Measurements from ENCODE around the gene ARFGEF2.

DNA sequence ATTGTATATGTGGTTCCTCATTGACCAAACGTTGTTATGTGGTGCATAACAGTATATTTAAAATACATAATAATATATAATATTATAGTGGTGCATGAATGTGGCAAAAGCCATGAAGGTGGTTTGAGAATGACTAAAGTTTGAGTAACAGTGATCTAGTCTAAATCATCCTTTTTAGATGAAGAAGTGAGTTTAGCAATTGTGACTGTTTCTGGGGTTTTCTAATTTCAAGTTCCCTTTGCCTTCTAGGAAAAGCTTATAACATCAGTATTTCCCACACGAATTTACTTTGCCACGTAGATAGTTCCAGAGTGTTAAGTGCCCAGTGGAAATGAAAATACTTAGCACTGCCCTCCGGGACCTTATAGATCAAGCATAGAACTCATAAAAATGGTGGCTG is 40.9 kb downstream of the ARFGEF2 start:
- TF ChIP-seq CTCF (IDR thresholded peaks at IDR 0.05; ENCODE audit: low read depth, low read length, poor library complexity, severe bottlenecking) (no peak), EZH2phosphoT487 (IDR thresholded peaks at IDR 0.05; ENCODE audit: borderline replicate concordance, low read length) (no peak)
